HG02571 (cell line): ENCODE data around the gene VPS4B.
"Not testable (repeated sequence)": the region's sequence is repeated elsewhere in the genome, so short reads cannot be mapped to it uniquely, and the experiment has no call there.

Experiments
- ATAC-seq: cut with Tn5 transposase; IDR thresholded peaks from one replicate; pipeline ENCODE4 v1.9.1; 2021; ENCODE audit warnings: mild to moderate bottlenecking, moderate library complexity; ENCODE audit not compliant: unreplicated experiment

The VPS4B gene

DNA sequence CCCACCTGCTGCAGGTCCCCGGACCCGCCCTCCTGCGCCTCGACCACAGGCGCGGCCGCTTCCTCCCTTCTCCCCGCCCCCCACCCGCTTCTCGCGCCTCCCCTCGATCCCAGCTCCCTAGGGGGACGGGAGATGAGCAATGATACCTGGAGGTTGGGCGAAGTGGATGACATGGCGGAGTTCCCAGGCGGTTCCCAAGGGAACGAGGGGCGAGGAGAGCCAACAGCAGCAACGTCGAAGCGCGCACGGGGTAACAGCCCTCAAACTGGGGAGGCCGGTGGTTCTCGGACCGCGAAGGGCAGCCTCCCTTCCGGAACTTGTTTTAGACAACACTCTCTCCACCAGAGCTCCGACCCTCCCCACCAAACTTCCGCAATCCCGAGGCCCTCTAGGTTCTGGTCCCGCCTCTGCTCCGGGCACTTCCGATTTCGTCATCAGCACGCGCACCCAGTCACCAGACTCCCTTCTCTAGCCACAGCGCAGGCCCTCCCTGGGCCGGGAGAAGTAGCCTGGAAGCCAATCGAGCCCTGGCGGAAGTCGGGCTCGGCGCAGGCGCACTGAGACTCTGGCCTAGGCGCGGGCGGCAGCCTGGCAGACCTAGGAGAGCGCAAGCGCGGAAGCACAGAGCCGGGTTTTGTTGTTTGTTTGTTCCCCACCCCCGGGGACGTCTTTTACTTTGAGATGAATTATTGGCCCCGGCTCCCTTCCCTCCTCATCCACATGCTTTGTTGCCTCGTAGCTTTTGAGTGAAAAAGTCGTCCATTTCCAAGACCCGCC, at the start of gene VPS4B:
VPS4B (minus strand) TSS at position 390 of the 777 bp plus-strand sequence; CDS start at position 173, 217 bp downstream.
- ATAC-seq: peak; percentile 97

DNA sequence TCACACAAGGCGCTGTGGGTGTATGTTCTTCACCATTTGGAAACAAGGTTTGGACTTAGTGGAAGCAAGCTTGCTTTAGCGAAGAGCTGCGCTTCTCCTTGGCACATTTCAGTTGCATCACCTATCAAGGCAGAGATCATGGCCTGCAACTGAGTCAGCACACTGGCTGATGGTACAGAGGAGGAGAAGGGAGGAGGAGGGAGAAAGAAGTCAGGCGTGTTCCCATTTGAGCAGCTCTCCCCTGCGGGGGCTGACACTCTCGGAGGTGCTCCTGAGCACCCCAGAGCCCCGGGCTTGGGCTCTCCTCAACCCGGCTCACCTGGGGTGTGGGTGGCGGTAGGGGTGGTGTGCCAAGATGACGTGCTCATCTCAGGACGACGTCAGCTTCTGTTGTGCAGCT, 48.5 kb upstream of the VPS4B start:
- ATAC-seq: no peak

DNA sequence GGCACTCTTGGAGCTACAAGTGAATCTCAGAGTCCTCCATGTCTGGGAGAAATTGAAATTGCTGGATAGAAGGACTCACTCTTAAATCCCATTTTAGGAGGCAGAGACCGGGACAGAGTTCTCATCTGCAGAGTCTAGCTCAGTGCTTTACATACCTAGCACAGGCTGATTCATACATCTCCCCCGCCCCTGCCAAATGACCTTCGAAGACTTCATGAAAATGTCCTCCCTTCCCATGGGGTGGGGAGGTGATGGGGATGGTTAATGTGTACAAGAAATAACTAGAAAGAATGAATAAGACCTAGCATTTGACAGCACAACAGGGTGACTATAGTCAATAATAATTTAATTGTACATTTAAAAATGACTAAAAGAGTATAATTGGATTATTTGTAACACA, 46.3 kb upstream of the VPS4B start:
- no peak for ATAC-seq

DNA sequence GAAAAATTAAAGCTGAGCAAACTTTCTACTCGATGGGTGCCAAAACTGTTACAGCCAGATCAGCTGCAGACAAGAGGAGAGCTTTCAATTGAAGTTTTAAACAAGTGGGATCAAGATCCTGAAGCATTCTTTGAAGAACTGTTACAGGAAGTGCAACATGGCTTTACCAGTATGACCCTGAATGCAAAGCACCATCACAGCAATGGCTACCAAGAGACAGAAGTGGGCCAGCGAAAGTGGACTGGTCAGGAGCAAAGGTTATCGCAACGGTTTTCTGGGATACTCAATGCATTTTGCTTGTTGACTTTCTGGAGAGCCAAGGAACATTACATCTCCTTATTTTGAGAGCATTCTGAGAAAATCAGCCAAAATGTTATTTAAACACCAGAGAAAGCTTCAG, 45.4 kb upstream of the VPS4B start:
- no peak for ATAC-seq

DNA sequence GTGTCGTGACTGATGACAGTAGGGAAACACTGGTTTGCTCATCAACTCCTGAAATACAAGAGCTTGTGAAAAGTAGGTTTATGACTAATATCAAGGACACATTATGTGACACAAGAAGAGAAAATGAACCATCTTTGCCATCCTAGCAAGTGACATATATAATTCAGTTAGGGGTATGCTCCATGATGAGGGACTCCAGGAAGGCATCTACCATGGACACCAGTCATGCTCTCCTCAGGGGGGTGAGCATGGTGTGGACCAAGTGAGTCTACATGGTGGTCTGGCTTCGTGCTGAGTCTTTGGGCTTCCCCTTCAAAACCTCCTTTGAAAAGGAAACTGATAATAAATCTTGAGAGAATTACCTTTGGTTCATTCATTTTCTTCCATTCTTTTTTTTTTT, 42.8 kb upstream of the VPS4B start:
- no peak for ATAC-seq

DNA sequence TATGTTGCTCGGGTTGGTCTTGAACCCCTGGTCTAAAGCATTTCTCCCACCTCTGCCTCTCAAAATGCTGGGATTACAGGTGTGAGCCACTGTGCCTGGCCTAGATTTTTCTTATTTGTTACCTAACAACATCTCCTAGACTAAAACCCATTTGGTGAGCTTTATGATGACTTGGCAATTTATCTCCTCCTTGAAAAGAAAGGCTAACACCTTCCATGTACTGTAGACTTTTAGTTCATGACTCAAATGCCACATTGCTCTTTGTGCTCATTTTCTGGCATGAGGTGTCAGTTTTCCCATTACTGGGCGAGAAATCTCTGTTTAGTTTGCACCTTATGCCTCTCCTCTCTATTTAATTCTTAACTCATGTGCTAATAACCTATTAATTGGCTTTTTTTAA, 42.2 kb upstream of the VPS4B start:
- no peak for ATAC-seq

DNA sequence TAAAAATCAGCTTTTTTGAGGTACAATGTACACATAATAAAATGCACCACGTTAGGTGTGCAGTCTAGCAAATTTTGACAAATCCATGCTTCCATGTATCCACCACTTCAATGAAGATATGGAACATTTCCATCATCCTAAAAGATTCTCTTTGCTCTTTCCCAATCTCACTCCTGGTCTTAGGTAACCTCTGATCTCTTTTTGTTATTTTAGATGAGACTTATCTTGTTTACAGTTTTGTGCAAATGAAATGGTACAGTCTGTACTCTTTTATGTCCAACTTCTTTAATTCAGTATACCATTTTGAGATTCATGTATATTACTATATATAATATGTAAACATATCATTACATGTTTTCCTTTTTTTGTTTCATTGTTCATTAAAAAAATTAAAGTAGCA, 38.1 kb upstream of the VPS4B start:
- ATAC-seq: no peak

DNA sequence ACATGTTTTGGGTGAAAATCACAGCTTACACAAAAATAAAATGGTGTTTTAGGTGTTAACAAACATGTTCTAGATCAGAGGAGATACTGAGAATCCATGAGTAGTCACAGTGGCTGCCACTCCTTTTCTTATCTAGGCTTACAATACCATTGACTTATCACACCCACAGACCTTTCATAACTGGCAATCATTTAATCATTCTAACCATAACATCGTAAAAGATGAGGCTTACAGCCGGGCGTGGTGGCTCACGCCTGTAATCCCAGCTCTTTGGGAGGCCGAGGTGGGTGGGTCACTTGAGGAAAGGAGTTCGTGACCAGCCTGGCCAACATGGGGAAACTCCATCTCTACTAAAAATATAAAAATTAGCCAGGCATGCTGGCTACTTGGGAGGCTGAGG, 35.7 kb upstream of the VPS4B start:
- ATAC-seq: no peak

DNA sequence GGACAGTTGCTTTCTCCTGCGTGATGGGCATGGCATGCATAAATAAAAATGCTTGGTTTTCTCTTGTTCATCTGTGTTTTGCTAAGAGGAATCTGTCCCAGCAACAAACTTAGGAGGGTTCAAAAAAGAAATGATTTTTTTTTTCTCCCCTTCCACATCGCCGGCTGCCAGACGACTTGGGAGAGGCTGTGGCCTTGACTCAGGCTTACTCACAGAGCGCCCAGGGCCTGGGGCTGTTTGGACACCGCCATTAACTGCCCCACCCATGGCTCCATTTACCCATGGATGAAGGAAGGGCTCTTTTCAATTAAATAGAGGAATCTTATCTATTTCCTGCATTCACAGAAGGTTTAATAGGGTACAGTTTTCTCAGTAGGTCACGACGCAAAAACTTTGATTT, 32.2 kb upstream of the VPS4B start:
- no peak for ATAC-seq

DNA sequence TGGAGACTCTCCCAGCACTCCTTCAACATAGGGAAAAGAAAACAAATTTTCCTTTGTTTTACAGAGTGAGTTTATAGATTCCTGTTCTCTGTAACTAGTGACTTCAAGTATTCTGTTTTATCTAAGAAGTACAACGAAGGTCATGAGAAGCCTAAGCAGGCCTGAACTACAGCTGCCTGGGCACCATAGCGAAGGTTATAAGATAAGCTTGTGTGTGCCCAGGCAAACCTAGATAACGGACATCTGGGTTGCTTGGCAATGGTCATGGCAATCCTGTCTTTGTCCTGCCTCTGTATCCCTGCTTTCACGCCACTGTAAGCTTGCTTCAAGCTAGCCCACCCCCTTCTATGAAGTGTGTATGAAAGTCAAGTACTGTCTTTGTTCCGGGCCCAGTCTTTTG, 30.5 kb upstream of the VPS4B start:
- ATAC-seq: not testable (repeated sequence)

DNA sequence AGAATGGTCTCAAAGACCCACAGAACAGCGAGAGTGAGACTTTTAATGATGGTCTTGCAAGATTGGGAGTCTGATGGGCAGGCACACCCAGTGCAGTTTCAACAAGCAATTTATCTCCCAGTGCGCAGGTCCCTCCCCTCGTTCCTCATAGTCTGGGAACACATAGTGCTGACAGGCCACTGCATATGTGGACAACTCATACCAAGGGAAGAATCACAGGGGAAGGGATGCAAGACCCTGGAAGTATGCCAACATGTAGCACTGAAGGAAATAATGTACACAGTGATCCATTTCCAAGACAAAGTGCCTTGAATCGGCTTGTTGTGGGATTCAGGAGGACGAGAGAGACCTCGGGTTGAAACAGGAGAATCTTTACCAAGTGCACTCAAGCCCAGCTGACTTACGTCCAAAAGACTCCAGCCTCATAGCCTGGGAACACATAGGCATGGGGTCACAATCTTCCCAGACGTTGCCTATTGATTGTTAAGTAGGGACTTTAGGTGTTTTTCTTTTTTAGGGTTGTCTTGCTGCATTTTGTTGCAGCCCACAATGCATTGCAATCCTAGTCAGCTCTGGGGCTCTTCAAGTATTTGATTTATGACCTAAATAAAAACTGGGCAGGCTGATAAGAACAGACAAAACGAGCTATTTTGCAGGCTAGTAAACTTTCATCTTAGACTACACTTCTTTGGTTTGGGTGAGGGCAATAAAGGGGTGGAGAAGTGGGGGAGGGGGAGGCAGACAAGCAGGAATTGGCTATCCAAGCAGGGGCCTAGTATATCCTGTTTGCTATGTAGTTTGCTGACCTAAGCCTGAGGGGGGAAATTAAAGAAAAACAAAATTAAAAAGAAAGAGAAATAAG, 29.8 kb upstream of the VPS4B start:
- ATAC-seq: no peak

DNA sequence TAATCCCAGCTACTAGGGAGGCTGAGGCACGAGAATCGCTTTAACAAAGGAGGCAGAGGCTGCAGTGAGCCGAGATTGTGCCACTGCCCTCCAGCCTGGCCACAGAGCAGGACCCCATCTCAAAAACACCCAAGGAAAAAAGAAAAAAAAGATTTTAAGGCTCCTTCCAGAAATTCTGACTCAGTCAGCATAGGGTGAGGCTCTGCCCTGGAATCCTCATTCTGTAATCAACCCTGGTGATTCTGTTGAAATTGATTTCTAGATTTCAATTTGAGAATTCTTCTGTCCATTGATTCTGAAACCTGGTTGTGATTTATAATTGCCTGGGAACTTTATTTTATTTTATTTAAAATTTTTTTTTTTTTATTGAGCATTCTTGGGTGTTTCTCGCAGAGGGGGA, 27.1 kb upstream of the VPS4B start:
- ATAC-seq: no peak

DNA sequence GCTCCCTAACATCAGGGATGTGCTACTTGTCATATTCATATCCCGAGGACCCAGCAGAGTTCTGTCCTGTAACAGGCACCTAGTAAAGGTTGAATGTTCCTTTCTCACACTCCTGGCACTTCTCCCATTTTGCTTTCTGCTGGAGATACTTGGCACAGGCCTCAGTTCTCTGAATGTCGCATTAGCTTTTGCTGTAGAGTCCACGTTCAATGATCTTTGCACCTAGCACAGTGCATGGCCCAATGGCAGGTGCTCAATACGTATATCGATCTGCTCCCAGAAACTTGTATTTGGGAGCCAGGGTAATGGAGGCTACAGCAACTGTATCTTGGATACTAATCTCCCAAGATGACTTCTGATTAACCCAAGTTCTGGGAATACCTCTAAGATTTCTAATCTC, 24.8 kb upstream of the VPS4B start:
- no peak for ATAC-seq

DNA sequence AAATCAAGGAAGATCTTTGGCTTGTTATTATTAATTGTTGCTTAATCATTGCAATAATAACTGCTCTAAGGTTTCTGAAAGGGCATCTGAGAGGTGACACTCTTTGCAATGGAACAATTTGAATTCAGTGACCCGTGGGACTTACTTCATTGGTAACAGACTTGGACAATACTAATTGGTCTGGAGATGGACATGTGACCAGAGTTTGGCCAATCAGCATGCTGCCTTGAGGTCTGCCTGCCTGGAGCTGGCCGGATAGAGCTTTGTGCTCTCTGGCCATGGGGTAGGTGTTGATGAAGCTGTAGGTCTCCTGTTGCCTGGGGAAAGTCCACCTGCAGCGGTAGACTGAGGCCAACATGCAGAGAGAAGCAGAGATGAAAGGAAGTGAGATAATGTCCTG, 24.0 kb upstream of the VPS4B start:
- no peak for ATAC-seq

DNA sequence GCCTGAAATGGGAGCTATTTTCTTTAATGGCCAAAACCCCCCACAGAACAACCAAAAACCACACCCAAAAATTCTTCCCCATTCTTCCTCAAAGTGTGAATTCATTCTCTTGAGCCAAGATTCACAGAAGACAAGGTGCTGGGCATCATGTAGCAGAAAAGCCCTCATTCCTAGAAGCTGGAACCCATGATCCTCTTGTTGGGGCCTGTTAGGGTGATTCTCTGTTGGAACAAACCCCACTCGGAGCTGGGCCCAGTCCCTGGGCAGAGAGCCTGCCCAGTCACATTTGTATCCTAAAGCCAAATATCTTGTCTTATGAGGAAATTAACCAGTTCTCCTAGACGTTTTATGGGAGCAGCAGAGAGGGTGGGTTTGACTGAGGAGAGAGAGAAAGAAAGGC, 22.8 kb upstream of the VPS4B start:
- no peak for ATAC-seq

DNA sequence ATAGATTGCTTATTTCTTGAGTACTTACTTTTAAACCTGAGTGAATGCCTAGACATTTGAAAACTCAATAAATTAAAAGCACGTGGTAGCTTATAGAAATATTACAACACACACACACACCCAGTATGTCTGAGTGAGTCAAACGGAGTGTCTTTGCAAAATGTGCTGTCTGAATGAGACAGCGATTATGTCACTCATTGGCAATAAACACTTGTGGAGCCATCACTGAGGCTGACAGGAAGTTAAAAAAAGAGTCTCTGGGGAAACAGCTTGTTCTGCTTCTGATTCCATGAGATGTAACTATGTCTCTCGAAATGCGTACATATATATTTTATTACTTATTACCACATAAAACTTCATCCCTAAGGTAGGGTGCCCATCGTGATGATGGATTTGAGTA, 22.3 kb upstream of the VPS4B start:
- no peak for ATAC-seq

DNA sequence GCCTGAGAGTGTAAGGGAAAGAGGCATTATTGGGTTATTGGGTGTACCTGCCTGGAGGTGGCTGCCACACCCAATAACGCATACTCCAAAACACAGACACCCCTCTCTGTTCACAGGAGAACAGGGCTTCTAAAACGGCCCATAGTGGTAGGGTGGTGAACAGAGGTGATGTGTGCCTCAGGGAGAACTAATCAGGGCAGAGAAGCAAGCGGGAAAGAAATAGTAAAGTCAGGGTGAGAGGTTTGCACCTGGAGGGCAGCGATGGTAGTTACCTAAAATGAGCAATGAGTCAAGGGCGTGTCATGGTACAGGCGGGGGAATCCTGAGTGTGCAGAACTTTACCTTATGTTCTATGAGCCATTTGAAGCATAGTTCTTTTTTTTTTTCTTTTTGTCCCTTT, 21.6 kb upstream of the VPS4B start:
- ATAC-seq: no peak

DNA sequence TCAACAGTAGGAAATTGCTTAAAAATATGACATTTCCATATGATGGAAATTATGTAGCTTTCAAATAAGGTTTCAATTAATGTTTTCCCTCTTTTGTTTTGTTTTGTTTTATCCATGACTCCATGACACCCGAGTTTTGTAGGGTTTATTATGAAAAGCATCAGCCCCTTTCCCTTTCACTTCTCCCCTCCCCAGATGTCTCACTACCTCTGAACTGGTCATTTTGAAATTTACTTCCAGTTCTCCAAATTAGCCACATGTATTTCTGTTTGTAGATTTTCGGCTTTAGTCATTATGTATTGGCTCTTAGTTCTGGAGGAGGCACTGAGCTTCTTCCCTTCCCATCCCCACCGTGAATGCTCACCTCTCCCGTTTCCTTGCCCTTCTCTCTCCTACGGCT, 18.6 kb upstream of the VPS4B start:
- ATAC-seq: no peak

DNA sequence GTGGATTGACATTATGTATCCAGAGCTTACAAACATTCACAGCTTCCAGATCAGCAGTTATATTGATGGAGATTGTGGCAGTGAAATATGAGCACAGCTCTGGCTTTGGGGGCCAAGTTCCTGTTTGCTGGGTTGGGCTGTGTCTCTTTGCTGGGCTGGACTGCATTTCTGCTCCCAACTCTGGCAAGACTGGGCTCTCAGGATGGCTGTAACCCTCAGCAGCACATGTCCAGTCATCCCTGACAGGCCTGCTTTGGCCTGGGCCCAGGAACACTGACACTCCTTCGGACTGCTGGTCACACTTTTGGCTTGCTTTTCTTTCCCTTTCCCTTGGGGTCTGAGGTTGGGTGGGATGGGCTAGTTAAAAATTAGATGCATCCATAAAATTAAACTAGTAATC, 17.9 kb upstream of the VPS4B start:
- ATAC-seq: no peak

DNA sequence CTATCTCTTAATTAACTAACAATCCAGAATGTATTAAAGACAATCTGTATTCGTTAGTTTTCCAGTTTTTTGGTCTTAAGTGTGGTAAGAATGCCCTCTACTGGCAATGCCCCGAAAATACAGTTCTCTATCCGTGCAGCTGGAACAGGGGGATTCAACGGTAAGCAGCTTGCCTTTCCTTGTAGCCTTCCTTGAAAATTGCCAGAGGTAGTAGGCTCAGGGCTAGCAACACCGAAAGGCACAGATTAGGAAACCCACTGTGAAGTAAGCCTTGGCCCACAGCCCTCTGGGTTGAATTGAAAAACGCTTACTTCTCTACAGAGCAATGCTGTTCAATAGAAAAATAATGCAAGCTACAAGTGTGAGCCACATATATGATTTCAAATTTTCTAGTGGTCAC, 17.1 kb upstream of the VPS4B start:
- no peak for ATAC-seq

DNA sequence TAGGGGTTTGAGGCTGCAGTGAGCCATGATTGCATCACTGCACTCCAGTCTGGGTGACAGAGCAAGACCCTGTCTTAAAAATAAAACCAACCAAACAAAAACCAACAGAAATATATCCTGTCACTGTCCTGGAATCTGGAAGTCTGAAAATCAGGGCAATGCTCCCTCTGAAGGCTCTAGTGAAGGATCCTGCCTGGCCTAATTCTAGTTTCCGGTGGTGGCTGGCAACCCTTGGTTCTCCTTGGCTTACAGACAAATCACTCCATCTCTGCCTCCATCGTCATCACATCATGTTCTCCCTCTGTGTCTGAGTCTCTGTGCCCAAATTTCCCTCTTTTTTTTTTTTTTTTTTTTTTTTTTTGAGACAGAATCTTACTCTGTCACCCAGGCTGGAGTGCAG, 15.9 kb upstream of the VPS4B start:
- ATAC-seq: no peak

DNA sequence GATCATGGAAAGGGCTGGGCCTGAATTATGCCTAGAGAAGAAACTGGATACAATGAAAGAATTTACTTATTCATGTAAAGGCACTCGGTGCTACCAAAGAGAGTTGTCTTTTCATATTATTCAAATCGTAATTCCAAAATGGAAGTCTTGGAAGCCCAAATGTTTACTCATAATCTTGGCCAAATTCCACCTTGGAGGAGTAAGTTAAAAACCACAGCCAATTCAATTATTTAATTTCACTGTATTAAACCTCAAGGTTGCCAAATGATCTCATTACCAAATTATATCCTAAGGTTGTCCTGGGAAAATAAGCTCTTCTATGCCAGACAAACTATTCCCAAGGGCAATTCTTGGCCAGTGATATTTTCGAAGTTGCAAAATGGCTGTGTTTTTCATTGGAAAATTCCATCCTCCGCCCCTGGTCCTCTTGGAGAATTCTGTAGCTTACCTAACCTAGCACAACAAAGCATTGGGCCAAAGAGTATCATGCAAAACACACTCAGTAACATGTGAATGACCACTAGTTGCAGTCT, 11.1 kb upstream of the VPS4B start:
- no peak for ATAC-seq
